GM19468 (cell line): ENCODE results near the gene CACNA1E.

Source experiments
- ATAC-seq: cut with Tn5 transposase; IDR thresholded peaks from one replicate; pipeline ENCODE4 v1.9.1; 2021; ENCODE audit warnings: mild to moderate bottlenecking, moderate library complexity, moderate number of reproducible peaks; ENCODE audit not compliant: unreplicated experiment; ENCODE audit errors: extremely low read depth

Gene CACNA1E

GRCh38 chr1:181742426-181742825 is 259.1 kb downstream of the CACNA1E start:
- ATAC-seq: no peak

GRCh38 chr1:181743878-181744312 is 260.6 kb downstream of the CACNA1E start:
- ATAC-seq: no peak

- ATAC-seq: no peak
Measured at GRCh38 chr1:181746224-181746623, 262.9 kb downstream of the CACNA1E start.

GRCh38 chr1:181748013-181748412 is 264.7 kb downstream of the CACNA1E start:
- no peak for ATAC-seq

- no peak for ATAC-seq
Measured at GRCh38 chr1:181754103-181754502, 270.8 kb downstream of the CACNA1E start.

- ATAC-seq: no peak
Measured at GRCh38 chr1:181759481-181759880, 276.2 kb downstream of the CACNA1E start.

GRCh38 chr1:181763736-181764135 is 280.4 kb downstream of the CACNA1E start:
- no peak for ATAC-seq

GRCh38 chr1:181765451-181766026 is 282.2 kb downstream of the CACNA1E start:
- ATAC-seq: no peak

- ATAC-seq: no peak
Measured at GRCh38 chr1:181767001-181767708, 283.8 kb downstream of the CACNA1E start.

- peak; percentile 41 for ATAC-seq
Measured at GRCh38 chr1:181768211-181768929, 285.1 kb downstream of the CACNA1E start.

- ATAC-seq: no peak
Measured at GRCh38 chr1:181768930-181769280, 285.6 kb downstream of the CACNA1E start.

- no peak for ATAC-seq
Measured at GRCh38 chr1:181769846-181770245, 286.5 kb downstream of the CACNA1E start.

GRCh38 chr1:181772714-181773113 is 289.4 kb downstream of the CACNA1E start:
- ATAC-seq: no peak

GRCh38 chr1:181776044-181776443 is 292.7 kb downstream of the CACNA1E start:
- ATAC-seq: no peak

GRCh38 chr1:181777286-181777685 is 294.0 kb downstream of the CACNA1E start:
- no peak for ATAC-seq

GRCh38 chr1:181777812-181778211 is 294.5 kb downstream of the CACNA1E start:
- ATAC-seq: no peak

GRCh38 chr1:181778640-181779260 is 295.4 kb downstream of the CACNA1E start:
- ATAC-seq: no peak

- ATAC-seq: no peak
Measured at GRCh38 chr1:181779343-181779742, 296.0 kb downstream of the CACNA1E start.

- no peak for ATAC-seq
Measured at GRCh38 chr1:181783208-181783607, 299.9 kb downstream of the CACNA1E start.

GRCh38 chr1:181784039-181784683 is 300.8 kb downstream of the CACNA1E start:
- ATAC-seq: no peak
